ENCODE measurements around the gene KCNMA1.

The KCNMA1 gene

GRCh38 chr10:77566914-77567566 is 70.6 kb downstream of the KCNMA1 start:
- TF ChIP-seq TCF12 (IDR thresholded peaks at IDR 0.05; ENCODE audit: low read depth), result no peak
- TF ChIP-seq CEBPB (IDR thresholded peaks at IDR 0.05), result no peak
- no peak for TF ChIP-seq FOXM1 (IDR thresholded peaks at IDR 0.05; ENCODE audit: borderline replicate concordance, low read depth)
- no peak for TF ChIP-seq TEAD4 (IDR thresholded peaks at IDR 0.05)
- no peak for TF ChIP-seq YY1 (IDR thresholded peaks at IDR 0.05; ENCODE audit: low read depth)
- no peak for TF ChIP-seq REST (IDR thresholded peaks at IDR 0.05; ENCODE audit: low read depth)
- TF ChIP-seq EP300 (IDR thresholded peaks at IDR 0.05; ENCODE audit: borderline replicate concordance), result no peak
- TF ChIP-seq TAF1 (IDR thresholded peaks at IDR 0.05; ENCODE audit: low read depth), result no peak
- no peak for TF ChIP-seq CREB1 (IDR thresholded peaks at IDR 0.05; ENCODE audit: low read depth)
- TF ChIP-seq EGR1 (IDR thresholded peaks at IDR 0.05), result no peak
- TF ChIP-seq NFIC (IDR thresholded peaks at IDR 0.05), result no peak
- TF ChIP-seq MAX (IDR thresholded peaks at IDR 0.05), result no peak
- no peak for TF ChIP-seq ZBTB7A (IDR thresholded peaks at IDR 0.05; ENCODE audit: low read depth)
- no peak for TF ChIP-seq RAD21 (IDR thresholded peaks at IDR 0.05; ENCODE audit: low read depth)
- no peak for TF ChIP-seq USF1 (IDR thresholded peaks at IDR 0.05)

GRCh38 chr10:77566236-77566635 is 71.4 kb downstream of the KCNMA1 start:
- TF ChIP-seq FOXM1 (IDR thresholded peaks at IDR 0.05; ENCODE audit: borderline replicate concordance, low read depth), result no peak
- no peak for TF ChIP-seq EP300 (IDR thresholded peaks at IDR 0.05; ENCODE audit: borderline replicate concordance)
- no peak for TF ChIP-seq USF1 (IDR thresholded peaks at IDR 0.05)
- TF ChIP-seq TEAD4 (IDR thresholded peaks at IDR 0.05), result no peak
- TF ChIP-seq CEBPB (IDR thresholded peaks at IDR 0.05), result no peak
- no peak for TF ChIP-seq ZBTB7A (IDR thresholded peaks at IDR 0.05; ENCODE audit: low read depth)
- no peak for TF ChIP-seq REST (IDR thresholded peaks at IDR 0.05; ENCODE audit: low read depth)
- no peak for TF ChIP-seq YY1 (IDR thresholded peaks at IDR 0.05; ENCODE audit: low read depth)
- TF ChIP-seq EGR1 (IDR thresholded peaks at IDR 0.05), result no peak
- no peak for TF ChIP-seq NFIC (IDR thresholded peaks at IDR 0.05)
- no peak for TF ChIP-seq TAF1 (IDR thresholded peaks at IDR 0.05; ENCODE audit: low read depth)
- TF ChIP-seq MAX (IDR thresholded peaks at IDR 0.05), result no peak
- no peak for TF ChIP-seq CREB1 (IDR thresholded peaks at IDR 0.05; ENCODE audit: low read depth)
- no peak for TF ChIP-seq TCF12 (IDR thresholded peaks at IDR 0.05; ENCODE audit: low read depth)
- TF ChIP-seq RAD21 (IDR thresholded peaks at IDR 0.05; ENCODE audit: low read depth), result no peak

GRCh38 chr10:77565590-77566023 is 72.0 kb downstream of the KCNMA1 start:
- no peak for TF ChIP-seq ZBTB7A (IDR thresholded peaks at IDR 0.05; ENCODE audit: low read depth)
- no peak for TF ChIP-seq TAF1 (IDR thresholded peaks at IDR 0.05; ENCODE audit: low read depth)
- TF ChIP-seq EGR1 (IDR thresholded peaks at IDR 0.05), result no peak
- TF ChIP-seq MAX (IDR thresholded peaks at IDR 0.05), result no peak
- no peak for TF ChIP-seq TCF12 (IDR thresholded peaks at IDR 0.05; ENCODE audit: low read depth)
- no peak for TF ChIP-seq REST (IDR thresholded peaks at IDR 0.05; ENCODE audit: low read depth)
- TF ChIP-seq CEBPB (IDR thresholded peaks at IDR 0.05), result no peak
- no peak for TF ChIP-seq TEAD4 (IDR thresholded peaks at IDR 0.05)
- TF ChIP-seq YY1 (IDR thresholded peaks at IDR 0.05; ENCODE audit: low read depth), result no peak
- no peak for TF ChIP-seq CREB1 (IDR thresholded peaks at IDR 0.05; ENCODE audit: low read depth)

Measured in Ishikawa (cell line).